IMR-90 (cell line): Measurements from ENCODE around the gene PYDC1.

Experiments used
- FOS ChIP-seq: fragments of 150-350 bp; IDR thresholded peaks from 2 replicates; pipeline ENCODE4 v1.6.1; 2016; ENCODE audit warnings: low read depth, low read length
- MXI1 ChIP-seq: IDR thresholded peaks from 2 replicates; pipeline ENCODE4 v1.6.1; 2012; ENCODE audit warnings: low read depth, mild to moderate bottlenecking, low read length, moderate library complexity, borderline replicate concordance
- RAD21 ChIP-seq: IDR thresholded peaks from 2 replicates; pipeline ENCODE4 v1.6.1; 2012; ENCODE audit warnings: low read length, improper control_type of control experiment
- RFX5 ChIP-seq: IDR thresholded peaks from 2 replicates; pipeline ENCODE4 v1.8.0; 2012; ENCODE audit warnings: low read depth, mild to moderate bottlenecking, low read length, moderate library complexity
- TF ChIP-seq, protein P1 (sequence below): conservative IDR thresholded peaks from 2 replicates; pipeline ENCODE4 v1.5.1; 2012; ENCODE audit warnings: mild to moderate bottlenecking, low read depth, low read length, improper control_type of control experiment

DNA sequence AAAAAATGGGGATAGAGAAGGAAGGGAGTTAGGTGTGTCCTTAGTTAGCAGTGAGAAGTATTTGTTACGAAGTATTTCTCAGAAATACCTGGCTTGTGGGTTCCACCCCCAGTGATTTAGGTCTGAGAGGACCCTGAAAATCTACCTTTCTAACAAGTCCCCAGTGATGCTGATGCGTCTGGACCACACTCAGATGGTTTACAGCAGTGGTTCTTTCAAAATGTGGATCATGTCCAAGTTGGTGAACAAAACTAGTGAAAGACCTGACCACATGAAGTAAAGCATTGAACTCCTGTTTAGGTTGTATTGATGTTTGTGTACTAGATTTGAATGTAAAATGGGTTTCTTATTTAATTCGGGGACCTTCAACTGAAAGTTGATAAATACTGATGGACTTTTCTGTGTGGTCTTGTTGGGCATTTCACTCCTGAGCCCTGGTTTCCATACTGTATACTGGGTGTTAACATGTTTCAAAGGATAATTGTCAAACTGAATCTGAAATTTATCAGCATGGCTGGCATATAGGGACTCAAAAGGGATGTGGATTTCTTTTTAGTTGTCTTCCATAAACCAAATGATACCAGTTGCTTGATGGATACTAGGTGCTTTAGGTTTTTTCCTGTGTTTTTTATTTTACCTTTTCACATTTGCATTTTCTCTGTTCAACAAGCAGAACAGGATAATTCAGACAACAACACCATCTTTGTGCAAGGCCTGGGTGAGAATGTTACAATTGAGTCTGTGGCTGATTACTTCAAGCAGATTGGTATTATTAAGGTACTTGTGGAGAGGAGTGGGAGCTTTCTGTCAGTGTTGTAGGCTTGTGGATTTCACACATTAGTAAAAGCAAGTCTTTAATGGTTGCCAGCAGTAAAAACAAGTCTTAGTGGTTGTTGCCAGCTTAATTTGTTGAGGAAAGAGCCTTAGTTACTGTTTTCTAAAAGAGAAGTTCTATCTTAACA lies 28.2 kb downstream of the PYDC1 start:
- TF ChIP-seq FOS, result no peak
- TF ChIP-seq, protein P1, sequence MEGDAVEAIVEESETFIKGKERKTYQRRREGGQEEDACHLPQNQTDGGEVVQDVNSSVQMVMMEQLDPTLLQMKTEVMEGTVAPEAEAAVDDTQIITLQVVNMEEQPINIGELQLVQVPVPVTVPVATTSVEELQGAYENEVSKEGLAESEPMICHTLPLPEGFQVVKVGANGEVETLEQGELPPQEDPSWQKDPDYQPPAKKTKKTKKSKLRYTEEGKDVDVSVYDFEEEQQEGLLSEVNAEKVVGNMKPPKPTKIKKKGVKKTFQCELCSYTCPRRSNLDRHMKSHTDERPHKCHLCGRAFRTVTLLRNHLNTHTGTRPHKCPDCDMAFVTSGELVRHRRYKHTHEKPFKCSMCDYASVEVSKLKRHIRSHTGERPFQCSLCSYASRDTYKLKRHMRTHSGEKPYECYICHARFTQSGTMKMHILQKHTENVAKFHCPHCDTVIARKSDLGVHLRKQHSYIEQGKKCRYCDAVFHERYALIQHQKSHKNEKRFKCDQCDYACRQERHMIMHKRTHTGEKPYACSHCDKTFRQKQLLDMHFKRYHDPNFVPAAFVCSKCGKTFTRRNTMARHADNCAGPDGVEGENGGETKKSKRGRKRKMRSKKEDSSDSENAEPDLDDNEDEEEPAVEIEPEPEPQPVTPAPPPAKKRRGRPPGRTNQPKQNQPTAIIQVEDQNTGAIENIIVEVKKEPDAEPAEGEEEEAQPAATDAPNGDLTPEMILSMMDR, result no peak
- no peak for TF ChIP-seq MXI1
- TF ChIP-seq RAD21, result no peak
- no peak for TF ChIP-seq RFX5
